Measurements from ENCODE around the gene RALGAPB.
A peak's percentile ranks its signal among the peaks of the same experiment; 100 is the strongest.
"Not testable (repeated sequence)": the region's sequence is repeated elsewhere in the genome, so short reads cannot be mapped to it uniquely, and the experiment has no call there.

RALGAPB gene

GRCh38 chr20:38447251-38447661, 25.4 kb upstream of the RALGAPB start:
- no peak for DNase-seq (ENCODE audit: low read depth)

GRCh38 chr20:38447931-38448675, 24.5 kb upstream of the RALGAPB start:
- DNase-seq (ENCODE audit: low read depth), result no peak

GRCh38 chr20:38449046-38449445, 23.6 kb upstream of the RALGAPB start:
- no peak for DNase-seq (ENCODE audit: low read depth)

GRCh38 chr20:38450412-38450975, 22.1 kb upstream of the RALGAPB start:
- no peak for DNase-seq (ENCODE audit: low read depth)

GRCh38 chr20:38452880-38453624, 19.6 kb upstream of the RALGAPB start:
- no peak for DNase-seq (ENCODE audit: low read depth)

- DNase-seq (ENCODE audit: low read depth), result no peak
Measured at GRCh38 chr20:38453941-38454340, 18.7 kb upstream of the RALGAPB start.

- DNase-seq (ENCODE audit: low read depth), result no peak
Measured at GRCh38 chr20:38454556-38455473, 17.8 kb upstream of the RALGAPB start.

GRCh38 chr20:38458314-38458713, 14.3 kb upstream of the RALGAPB start:
- DNase-seq (ENCODE audit: low read depth), result no peak

GRCh38 chr20:38460040-38460623, 12.5 kb upstream of the RALGAPB start:
- DNase-seq (ENCODE audit: low read depth), result peak; percentile 30

- not testable (repeated sequence) for DNase-seq (ENCODE audit: low read depth)
Measured at GRCh38 chr20:38460631-38461030, 12.0 kb upstream of the RALGAPB start.

GRCh38 chr20:38461167-38461566, 11.5 kb upstream of the RALGAPB start:
- DNase-seq (ENCODE audit: low read depth), result not testable (repeated sequence)

GRCh38 chr20:38461569-38461968, 11.1 kb upstream of the RALGAPB start:
- not testable (repeated sequence) for DNase-seq (ENCODE audit: low read depth)

GRCh38 chr20:38466171-38466570, 6.5 kb upstream of the RALGAPB start:
- DNase-seq (ENCODE audit: low read depth), result no peak

GRCh38 chr20:38466983-38467382, 5.7 kb upstream of the RALGAPB start:
- DNase-seq (ENCODE audit: low read depth), result no peak

- no peak for DNase-seq (ENCODE audit: low read depth)
Measured at GRCh38 chr20:38471245-38471644, 1.4 kb upstream of the RALGAPB start.

- DNase-seq (ENCODE audit: low read depth), result no peak
Measured at GRCh38 chr20:38471987-38472512, 593 bp upstream of the RALGAPB start.

- no peak for DNase-seq (ENCODE audit: low read depth)
Measured at GRCh38 chr20:38473367-38473795, 738 bp downstream of the RALGAPB start.

- DNase-seq (ENCODE audit: low read depth), result no peak
Measured at GRCh38 chr20:38477747-38478146, 5.1 kb downstream of the RALGAPB start.

- no peak for DNase-seq (ENCODE audit: low read depth)
Measured at GRCh38 chr20:38479596-38479995, 7.0 kb downstream of the RALGAPB start.

- no peak for DNase-seq (ENCODE audit: low read depth)
Measured at GRCh38 chr20:38485041-38485440, 12.4 kb downstream of the RALGAPB start.

GRCh38 chr20:38489181-38489580, 16.5 kb downstream of the RALGAPB start:
- DNase-seq (ENCODE audit: low read depth), result no peak
